Measurements from ENCODE around the gene USP49. TPM values are rescaled to one million over a fixed set of nuclear protein-coding genes. Genes with fewer than 3 reads are reported as not detected.

The USP49 gene
- total RNA-seq, 2 experiments from 2014 or later: 1.3 TPM

DNA sequence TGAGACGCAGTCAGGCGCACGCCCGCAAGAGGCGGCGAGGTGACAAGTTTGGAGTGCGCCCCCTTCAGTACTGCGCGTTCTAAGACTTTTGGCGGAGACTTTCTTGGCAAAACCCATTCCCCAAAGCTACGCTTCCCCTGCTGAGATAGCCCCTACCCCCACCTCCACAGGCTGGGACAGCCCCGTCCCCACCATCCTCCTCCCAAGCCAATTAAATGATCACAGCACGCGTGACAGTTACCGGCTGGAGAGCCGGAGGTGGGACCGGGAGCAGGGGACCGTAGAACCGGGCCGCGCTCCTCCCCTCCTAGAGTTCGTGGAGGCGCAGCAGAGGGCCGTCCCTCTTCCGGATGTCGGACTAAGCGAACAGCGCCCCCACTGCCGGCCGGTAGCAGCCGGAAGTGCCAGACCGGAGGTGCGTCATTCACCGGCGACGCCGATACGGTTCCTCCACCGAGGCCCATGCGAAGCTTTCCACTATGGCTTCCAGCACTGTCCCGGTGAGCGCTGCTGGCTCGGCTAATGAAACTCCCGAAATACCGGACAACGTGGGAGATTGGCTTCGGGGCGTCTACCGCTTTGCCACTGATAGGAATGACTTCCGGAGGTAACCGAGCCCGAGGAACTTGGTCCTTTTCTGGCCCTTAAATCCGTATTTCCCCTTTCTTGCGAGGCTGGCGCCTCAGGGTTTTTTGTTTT lies 107.8 kb downstream of the USP49 start, which contains the start of gene TOMM6:
TOMM6 (plus strand) TSS at position 476 of the 699 bp plus-strand sequence; CDS start at position 480, 4 bp downstream.
- CTCF ChIA-PET: interaction anchor here (0.6 to 2.9 kb wide), 53 partner anchors 8 to 1729 kb away, joined by 3 to 75 read pairs (median 5); partner anchors contain the start of genes BYSL, CCND3, FRS3 and MED20

DNA sequence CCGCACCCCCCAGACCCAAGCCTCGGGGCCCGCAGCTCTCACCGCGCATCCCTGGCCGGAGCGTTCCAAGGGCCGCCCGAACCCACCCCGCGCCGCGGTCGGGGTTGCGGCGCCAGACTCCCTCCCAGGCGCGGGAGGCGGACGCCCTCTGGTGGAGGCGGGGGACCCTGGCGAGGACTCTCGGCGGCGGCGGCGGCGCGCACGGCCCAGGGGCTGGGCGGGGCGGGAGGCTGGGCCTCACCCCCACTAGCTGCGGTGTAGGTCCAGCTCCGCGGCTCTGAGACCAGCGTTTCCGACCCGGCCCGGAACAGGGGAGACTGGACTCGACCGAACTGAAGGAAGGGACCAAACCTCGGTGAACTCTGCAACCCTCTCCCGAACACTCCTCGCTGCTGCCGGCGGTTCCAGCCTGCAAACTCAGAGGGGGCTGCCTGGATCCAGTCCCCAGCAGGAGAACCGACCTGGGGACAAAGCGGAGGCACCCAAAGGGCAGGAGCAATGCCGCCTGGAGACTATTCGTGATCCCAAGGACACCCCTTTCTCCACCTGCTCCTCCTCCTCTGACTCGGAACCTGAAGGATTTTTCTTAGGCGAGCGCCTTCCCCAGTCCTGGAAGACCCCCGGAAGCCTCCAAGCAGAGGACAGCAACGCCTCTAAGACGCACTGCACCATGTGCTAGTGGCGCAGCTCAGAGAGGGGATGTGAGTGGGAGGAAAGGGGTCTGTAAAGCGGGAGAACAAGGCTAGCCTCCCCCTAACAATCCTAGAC lies 108.5 kb downstream of the USP49 start:
- no peaks in the 10 kb centered on the region for H3K27me3 Mint-ChIP-seq
- TF ChIP-seq, protein P1, sequence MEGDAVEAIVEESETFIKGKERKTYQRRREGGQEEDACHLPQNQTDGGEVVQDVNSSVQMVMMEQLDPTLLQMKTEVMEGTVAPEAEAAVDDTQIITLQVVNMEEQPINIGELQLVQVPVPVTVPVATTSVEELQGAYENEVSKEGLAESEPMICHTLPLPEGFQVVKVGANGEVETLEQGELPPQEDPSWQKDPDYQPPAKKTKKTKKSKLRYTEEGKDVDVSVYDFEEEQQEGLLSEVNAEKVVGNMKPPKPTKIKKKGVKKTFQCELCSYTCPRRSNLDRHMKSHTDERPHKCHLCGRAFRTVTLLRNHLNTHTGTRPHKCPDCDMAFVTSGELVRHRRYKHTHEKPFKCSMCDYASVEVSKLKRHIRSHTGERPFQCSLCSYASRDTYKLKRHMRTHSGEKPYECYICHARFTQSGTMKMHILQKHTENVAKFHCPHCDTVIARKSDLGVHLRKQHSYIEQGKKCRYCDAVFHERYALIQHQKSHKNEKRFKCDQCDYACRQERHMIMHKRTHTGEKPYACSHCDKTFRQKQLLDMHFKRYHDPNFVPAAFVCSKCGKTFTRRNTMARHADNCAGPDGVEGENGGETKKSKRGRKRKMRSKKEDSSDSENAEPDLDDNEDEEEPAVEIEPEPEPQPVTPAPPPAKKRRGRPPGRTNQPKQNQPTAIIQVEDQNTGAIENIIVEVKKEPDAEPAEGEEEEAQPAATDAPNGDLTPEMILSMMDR (IDR thresholded peaks at IDR 0.05): peak; percentile 33
- peak overlapping the region; percentile 92 for H3K4me3 Mint-ChIP-seq
- Histone ChIP-seq H3K4me3 (ENCODE audit: low read length) (peak overlapping the region; percentile 78), H3K36me3 (ENCODE audit: insufficient read depth, low read length) (peaks cover 28% of the 10 kb centered on the region), H3K27ac (ENCODE audit: low read depth in 1 of 2, low read length in 2 of 2) (peak overlapping the region; percentile 87 to 89), H3K9me3 (ENCODE audit: control insufficient read depth in 1 of 2, insufficient read depth in 1 of 2, low read length in 2 of 2) (no peaks in the 10 kb centered on the region), H3K27me3 (ENCODE audit: control insufficient read depth in 1 of 2, insufficient read depth in 2 of 2, low read length in 2 of 2) (no peaks in the 10 kb centered on the region), H3K4me1 (ENCODE audit: insufficient read depth, low read length) (peaks cover 23% of the 10 kb centered on the region)
- peak; percentile 76 to 94 (median 88) for DNase-seq
- ATAC-seq (ENCODE audit: poor library complexity): peak; percentile 65
- peak overlapping the region; percentile 96 for H3K27ac Mint-ChIP-seq
- ChIA-PET CTCF (interaction anchor here (0.7 to 2.9 kb wide), 39 partner anchors 8 to 1730 kb away, joined by 3 to 75 read pairs (median 5); partner anchors contain the start of genes BYSL, CCND3, MED20 and MRPS10), POLR2A (interaction anchor here (0.5 to 3.0 kb wide), 24 partner anchors 10 to 1843 kb away, joined by 3 to 41 read pairs (median 6); partner anchors contain the start of genes BYSL, CUL7, KLC4 and MED20)
- peaks cover 27% of the 10 kb centered on the region for H3K4me1 Mint-ChIP-seq (ENCODE audit: low read depth)
- peaks cover 36% of the 10 kb centered on the region for H3K36me3 Mint-ChIP-seq (ENCODE audit: low read depth)
- no peaks in the 10 kb centered on the region for H3K9me3 Mint-ChIP-seq
- intact Hi-C loops (cut with DNase I, micrococcal nuclease): loop anchor here (1.0 to 10.0 kb wide), 11 partner anchors 52 to 1108 kb away; partner anchors contain the start of genes BYSL (in 2 of the 2), MED20 (in 2 of the 2), TFEB (in 2 of the 2) and UBR2 (in 2 of the 2)

More for the DNA sequence above, 107.8 kb downstream of the USP49 start, which contains the start of gene TOMM6:
- peak within 1 kb of the TSS; percentile 92 for H3K4me3 Mint-ChIP-seq
- peaks cover 36% of the 10 kb centered on the region for H3K36me3 ChIP-seq (ENCODE audit: insufficient read depth, low read length)
- no peaks in the 10 kb centered on the region for H3K9me3 Mint-ChIP-seq
- H3K27me3 Mint-ChIP-seq: no peaks in the 10 kb centered on the region
- H3K36me3 Mint-ChIP-seq (ENCODE audit: low read depth): peaks cover 44% of the 10 kb centered on the region
- ATAC-seq (ENCODE audit: poor library complexity) (peak; percentile 77), DNase-seq (peak; percentile 91 to 97 (median 93))
- peak within 1 kb of the TSS; percentile 87 to 89 for H3K27ac ChIP-seq (ENCODE audit: low read depth in 1 of 2, low read length in 2 of 2)
- peak within 1 kb of the TSS; percentile 96 for H3K27ac Mint-ChIP-seq
- no peaks in the 10 kb centered on the region for H3K27me3 ChIP-seq (ENCODE audit: control insufficient read depth in 1 of 2, insufficient read depth in 2 of 2, low read length in 2 of 2)
- TF ChIP-seq, protein P1 (IDR thresholded peaks at IDR 0.05): peak; percentile 90
- H3K9me3 ChIP-seq (ENCODE audit: control insufficient read depth in 1 of 2, insufficient read depth in 1 of 2, low read length in 2 of 2): no peaks in the 10 kb centered on the region
- H3K4me3 ChIP-seq (ENCODE audit: low read length): peak within 1 kb of the TSS; percentile 78
- H3K4me1 ChIP-seq (ENCODE audit: insufficient read depth, low read length): peaks cover 23% of the 10 kb centered on the region
- intact Hi-C loops (cut with DNase I, micrococcal nuclease): loop anchor here (1.0 to 10.0 kb wide), 11 partner anchors 53 to 1107 kb away; partner anchors contain the start of genes BYSL (in 2 of the 2), MED20 (in 2 of the 2), TFEB (in 2 of the 2) and UBR2 (in 2 of the 2)
- POLR2A ChIA-PET: interaction anchor here (0.5 to 3.0 kb wide), 30 partner anchors 11 to 1842 kb away, joined by 3 to 41 read pairs (median 6); partner anchors contain the start of genes BYSL, CUL7, KLC4 and MED20
- H3K4me1 Mint-ChIP-seq (ENCODE audit: low read depth): peaks cover 27% of the 10 kb centered on the region

Data from CD4-positive, alpha-beta T cell (primary cell).